SJSA1 (cell line): ENCODE measurements around the gene MYH13. TPM values are rescaled to one million over a fixed set of nuclear protein-coding genes. Genes with fewer than 3 reads are reported as not detected.
A peak's percentile ranks its signal among the peaks of the same experiment; 100 is the strongest.

ENCODE experiments used
- DNase-seq, 2 experiments: peaks; one replicate each; pipeline ENCODE4 v3.0.0-alpha.2; 2015 to 2020; ENCODE audit warnings: low spot score in 2 of 2, low read depth in 1 of 2
- H3K27ac ChIP-seq: fragments of 250-450 bp; sonication (Bioruptor Pico); 2 replicates; pipeline ENCODE4 v1.5.1; 2020; ENCODE audit warnings: mild to moderate bottlenecking, moderate library complexity
- H3K27me3 ChIP-seq: fragments of 250-450 bp; sonication (Bioruptor Pico); replicated peaks from 2 replicates; pipeline ENCODE4 v1.5.1; 2020; ENCODE audit warnings: mild to moderate bottlenecking, moderate library complexity
- H3K36me3 ChIP-seq: fragments of 250-450 bp; sonication (Bioruptor Pico); 2 replicates; pipeline ENCODE4 v1.5.1; 2020; ENCODE audit warnings: mild to moderate bottlenecking
- H3K4me1 ChIP-seq: fragments of 250-450 bp; sonication (Bioruptor Pico); replicated peaks from 2 replicates; pipeline ENCODE4 v1.6.1; 2021; ENCODE audit warnings: mild to moderate bottlenecking
- H3K4me3 ChIP-seq: fragments of 250-450 bp; sonication (Bioruptor Pico); 2 replicates; pipeline ENCODE4 v1.5.1; 2020; ENCODE audit warnings: mild to moderate bottlenecking
- H3K9me3 ChIP-seq: fragments of 250-450 bp; sonication (Bioruptor Pico); replicated peaks from 2 replicates; pipeline ENCODE4 v1.5.1; 2020; ENCODE audit warnings: mild to moderate bottlenecking
- total RNA-seq: library from RNA; depleted of rRNA; stranded (reverse); fragments of >200 nt; shearing (Covaris generic); gene quantifications from 2 replicates; pipeline ENCODE4 v1.2.3, GENCODE V29; 2014

Gene MYH13
- total RNA-seq, 1 experiment from 2014 or later, result not detected

DNA sequence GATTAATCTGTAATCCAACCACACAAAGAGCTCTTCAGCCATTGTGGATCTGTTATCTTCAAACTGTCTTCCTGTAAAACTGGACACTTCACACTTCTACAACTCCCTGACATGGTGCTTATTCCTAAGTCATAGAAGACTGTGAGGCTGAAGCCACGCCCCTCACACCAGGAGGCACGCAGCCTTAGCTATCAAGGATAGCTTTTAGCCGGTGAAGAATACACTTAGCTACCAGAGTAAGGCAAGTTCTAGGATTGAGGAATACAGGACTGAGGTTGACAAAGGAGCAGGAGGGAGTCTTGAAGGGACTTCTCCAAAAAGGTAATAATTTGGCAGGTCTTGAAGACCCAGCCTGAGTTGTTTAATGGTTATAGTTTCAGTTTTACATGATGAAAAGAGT lies 94.6 kb downstream of the MYH13 start:
- no peaks in the 10 kb centered on the region for H3K36me3 ChIP-seq

DNA sequence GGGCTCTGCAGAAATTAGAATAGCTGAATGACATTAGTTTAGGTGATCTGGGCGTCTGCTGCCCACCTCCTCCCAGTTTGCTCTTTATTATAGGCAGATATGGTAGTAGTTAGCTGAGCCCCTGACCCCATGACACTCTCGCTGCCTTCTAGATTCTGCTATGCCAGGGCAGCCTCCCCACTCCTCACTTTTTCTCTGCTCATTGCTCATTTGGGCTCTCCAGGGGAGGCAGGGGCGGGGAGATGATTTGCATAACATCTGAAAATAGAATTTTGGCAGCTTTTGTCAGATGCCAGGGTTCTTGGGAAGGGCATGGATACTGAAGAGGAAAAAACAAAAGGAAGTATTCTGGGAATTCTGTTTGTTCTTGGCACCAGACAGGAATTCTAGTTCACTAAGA lies 96.4 kb downstream of the MYH13 start:
- Histone ChIP-seq H3K4me3 (no peak overlapping the region), H3K4me1 (no peaks in the 10 kb centered on the region), H3K36me3 (no peaks in the 10 kb centered on the region), H3K9me3 (no peaks in the 10 kb centered on the region), H3K27ac (no peak overlapping the region), H3K27me3 (no peaks in the 10 kb centered on the region)
- no peak for DNase-seq

More for the DNA sequence above, 94.6 kb downstream of the MYH13 start:
- H3K4me3 ChIP-seq, result no peak overlapping the region
- no peak overlapping the region for H3K27ac ChIP-seq
- H3K27me3 ChIP-seq, result no peaks in the 10 kb centered on the region
- no peaks in the 10 kb centered on the region for H3K9me3 ChIP-seq
- DNase-seq, result no peak
- H3K4me1 ChIP-seq, result no peaks in the 10 kb centered on the region

- Histone ChIP-seq H3K27me3 (no peaks in the 10 kb centered on the region), H3K4me1 (no peaks in the 10 kb centered on the region), H3K27ac (no peak overlapping the region), H3K9me3 (no peaks in the 10 kb centered on the region), H3K36me3 (no peaks in the 10 kb centered on the region), H3K4me3 (no peak overlapping the region)
- no peak for DNase-seq
Measured at GRCh38 chr17:10275418-10275817, 97.4 kb downstream of the MYH13 start.

- no peak overlapping the region for H3K27ac ChIP-seq
Measured at GRCh38 chr17:10271106-10271562, 101.7 kb downstream of the MYH13 start.

GRCh38 chr17:10270258-10270657 lies 102.5 kb downstream of the MYH13 start:
- Histone ChIP-seq H3K27me3 (no peaks in the 10 kb centered on the region), H3K4me1 (peaks cover 13% of the 10 kb centered on the region), H3K4me3 (no peak overlapping the region), H3K27ac (no peak overlapping the region), H3K9me3 (no peaks in the 10 kb centered on the region), H3K36me3 (no peaks in the 10 kb centered on the region)
- DNase-seq, result no peak

More at GRCh38 chr17:10271106-10271562, 101.7 kb downstream of the MYH13 start:
- no peaks in the 10 kb centered on the region for H3K9me3 ChIP-seq
- no peak overlapping the region for H3K4me3 ChIP-seq
- H3K4me1 ChIP-seq, result peaks cover 4% of the 10 kb centered on the region
- no peaks in the 10 kb centered on the region for H3K27me3 ChIP-seq
- no peak for DNase-seq
- no peaks in the 10 kb centered on the region for H3K36me3 ChIP-seq

GRCh38 chr17:10268005-10268404 lies 104.8 kb downstream of the MYH13 start:
- Histone ChIP-seq H3K27ac (no peak overlapping the region), H3K4me3 (no peak overlapping the region), H3K27me3 (no peaks in the 10 kb centered on the region), H3K4me1 (peaks cover 17% of the 10 kb centered on the region), H3K9me3 (no peaks in the 10 kb centered on the region), H3K36me3 (no peaks in the 10 kb centered on the region)
- no peak for DNase-seq

DNA sequence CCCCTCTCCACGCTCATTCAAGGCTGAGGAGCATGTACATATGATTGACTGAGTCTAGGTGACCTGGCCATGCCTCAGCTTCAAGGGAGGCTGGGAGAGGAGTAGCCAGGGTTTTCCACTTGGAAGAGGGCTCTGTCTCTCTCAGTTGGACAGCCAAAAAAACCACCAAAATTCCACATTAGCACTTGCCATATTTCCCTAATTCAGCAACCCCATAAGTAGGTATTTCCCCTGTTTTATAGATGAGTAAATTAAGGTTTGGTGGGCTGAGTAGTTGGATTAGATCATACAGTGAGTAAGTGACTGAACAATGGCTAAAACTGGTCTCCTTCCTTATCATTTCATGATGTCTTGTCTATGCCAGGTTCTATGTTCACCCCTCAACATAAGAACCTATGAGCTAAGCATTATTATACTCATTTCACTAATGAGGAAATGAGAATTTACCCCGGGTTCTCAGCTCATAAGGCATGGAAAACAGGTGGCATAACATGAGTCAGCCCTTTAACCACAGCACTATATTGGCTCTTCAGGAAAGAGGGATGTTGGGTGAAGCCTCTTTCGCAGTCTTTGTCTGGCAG lies 106.4 kb downstream of the MYH13 start:
- Histone ChIP-seq H3K36me3 (no peaks in the 10 kb centered on the region), H3K27me3 (no peaks in the 10 kb centered on the region), H3K9me3 (no peaks in the 10 kb centered on the region), H3K4me1 (peaks cover 17% of the 10 kb centered on the region), H3K4me3 (no peak overlapping the region), H3K27ac (no peak overlapping the region; the same call in 1 of the 2 replicates)
- DNase-seq, result no peak

DNA sequence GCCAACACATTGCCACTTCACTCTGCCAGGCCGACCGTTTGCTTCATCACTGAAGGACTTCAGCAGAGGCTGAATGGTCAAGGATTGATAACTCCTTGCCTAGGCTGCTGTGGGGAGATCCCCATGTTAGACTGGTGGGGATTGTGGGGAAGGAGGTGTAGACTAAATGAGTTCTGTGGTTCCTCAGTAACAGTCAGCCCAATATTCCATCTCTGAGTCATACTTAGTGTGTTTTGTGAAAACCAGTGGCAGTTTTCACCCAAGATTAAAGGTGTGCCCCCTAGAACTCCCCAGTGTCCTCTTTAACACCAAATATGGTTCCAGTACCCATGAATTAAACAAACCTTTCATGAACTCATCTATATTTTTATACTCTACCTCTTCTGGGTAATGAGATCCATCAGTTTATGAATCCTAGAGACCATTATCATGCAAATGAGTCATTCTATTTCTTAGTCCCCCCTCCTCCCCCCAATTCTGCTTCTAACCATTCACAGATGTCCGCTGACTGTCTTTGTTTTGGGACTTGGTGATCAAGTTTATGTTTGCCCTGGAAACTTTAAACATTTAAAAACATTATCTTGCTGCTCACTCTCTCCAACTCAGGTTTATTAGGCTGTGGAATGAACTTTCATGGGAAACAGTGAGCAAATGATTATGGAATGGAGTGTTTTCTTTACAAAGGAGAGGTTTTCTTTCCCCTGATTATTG lies 107.6 kb downstream of the MYH13 start:
- H3K36me3 ChIP-seq, result no peaks in the 10 kb centered on the region
- H3K27me3 ChIP-seq, result no peaks in the 10 kb centered on the region
- no peak overlapping the region for H3K4me3 ChIP-seq
- H3K4me1 ChIP-seq, result peaks cover 17% of the 10 kb centered on the region
- H3K27ac ChIP-seq, result peak overlapping the region; percentile 68
- peak in 1 of 2 experiments; percentile 67 for DNase-seq
- no peaks in the 10 kb centered on the region for H3K9me3 ChIP-seq

- Histone ChIP-seq H3K36me3 (no peaks in the 10 kb centered on the region), H3K27ac (no peak overlapping the region), H3K9me3 (no peaks in the 10 kb centered on the region), H3K4me3 (no peak overlapping the region), H3K4me1 (peaks cover 17% of the 10 kb centered on the region), H3K27me3 (no peaks in the 10 kb centered on the region)
- DNase-seq, result no peak
Measured at GRCh38 chr17:10264051-10264450, 108.8 kb downstream of the MYH13 start.

DNA sequence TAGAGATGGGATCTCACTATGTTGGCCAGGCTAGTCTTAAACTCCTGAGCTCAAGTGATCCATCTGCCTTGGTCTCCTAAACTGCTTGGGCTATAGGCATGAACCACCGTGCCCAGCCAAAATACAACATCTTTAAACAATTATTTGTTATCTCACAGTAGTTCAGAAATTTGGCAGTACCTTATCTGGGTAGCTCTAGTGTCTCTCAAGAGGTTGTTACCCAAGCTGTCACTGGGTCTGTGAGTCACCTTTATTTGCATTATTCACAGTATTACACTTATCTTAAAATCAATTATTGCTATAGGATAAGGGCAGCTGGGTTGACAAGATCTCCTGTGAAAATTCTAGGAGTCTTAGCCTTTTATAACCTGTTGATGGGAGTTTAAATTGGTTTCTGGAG lies 110.4 kb downstream of the MYH13 start:
- no peak for DNase-seq
- Histone ChIP-seq H3K9me3 (no peaks in the 10 kb centered on the region), H3K4me3 (no peak overlapping the region), H3K36me3 (no peaks in the 10 kb centered on the region), H3K4me1 (peaks cover 17% of the 10 kb centered on the region), H3K27me3 (no peaks in the 10 kb centered on the region), H3K27ac (no peak overlapping the region)

- Histone ChIP-seq H3K27me3 (no peaks in the 10 kb centered on the region), H3K27ac (no peak overlapping the region), H3K9me3 (no peaks in the 10 kb centered on the region), H3K4me3 (no peak overlapping the region), H3K4me1 (peaks cover 13% of the 10 kb centered on the region), H3K36me3 (no peaks in the 10 kb centered on the region)
- DNase-seq, result no peak
Measured at GRCh38 chr17:10261098-10261497, 111.7 kb downstream of the MYH13 start.

GRCh38 chr17:10251212-10251948 lies 121.4 kb downstream of the MYH13 start:
- Histone ChIP-seq H3K9me3 (no peaks in the 10 kb centered on the region), H3K4me1 (no peaks in the 10 kb centered on the region), H3K27ac (no peak overlapping the region), H3K4me3 (no peak overlapping the region), H3K27me3 (no peaks in the 10 kb centered on the region), H3K36me3 (no peaks in the 10 kb centered on the region)
- no peak for DNase-seq
